NOMO-1 (cell line): Measurements from ENCODE around the gene CYP24A1.

Experiments used
- DNase-seq, 2 experiments: peaks; one replicate each; lab custom pipeline; 2025; ENCODE audit not compliant: unreplicated experiment in 2 of 2; lab: John Stamatoyannopoulos, UW

Gene CYP24A1

DNA sequence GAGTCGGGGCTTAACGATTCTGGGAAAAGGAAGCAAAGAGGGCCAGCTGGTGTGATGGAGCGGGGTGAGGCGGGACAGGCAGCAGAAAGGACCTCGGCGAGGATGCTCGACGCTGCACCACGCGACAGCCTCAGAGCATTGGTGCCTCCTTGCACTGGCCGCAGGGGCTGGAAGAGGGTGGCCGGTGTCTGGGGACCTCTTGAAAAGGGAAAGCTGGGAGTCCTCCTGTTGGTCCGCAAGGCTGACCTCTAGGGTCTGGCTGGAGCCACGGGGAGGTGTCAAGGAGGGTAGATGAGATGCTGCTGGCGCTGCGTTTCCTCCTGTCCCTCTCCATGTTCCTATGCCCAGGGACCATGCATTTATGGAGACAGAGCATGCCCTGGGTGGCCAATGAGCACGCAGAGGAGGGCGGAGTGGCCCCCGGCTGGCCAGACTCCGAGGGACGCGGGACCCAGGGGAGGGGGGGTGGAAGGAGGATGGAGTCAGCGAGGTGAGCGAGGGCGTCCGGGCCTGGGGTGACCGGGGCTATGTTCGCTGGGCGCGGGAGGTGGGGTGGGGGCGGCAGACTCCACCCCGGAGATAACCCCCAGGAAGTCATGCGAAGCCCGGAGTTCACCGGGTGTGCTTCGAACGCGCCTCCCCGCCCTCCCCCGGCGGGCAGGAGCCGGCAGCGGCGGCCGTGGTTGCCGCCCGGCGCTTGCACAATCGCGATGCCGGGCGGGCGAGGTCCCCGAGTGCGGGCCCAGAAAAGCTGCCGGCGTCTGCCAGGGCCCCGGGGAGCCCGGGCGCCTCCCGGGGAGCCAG is at the start of gene CYP24A1:
Gene CYP24A1 (minus strand): TSS at position 334 of the 804 bp plus-strand sequence. CDS start 407 bp downstream, outside the sequence.
- peak; percentile 41 to 46 for DNase-seq

GRCh38 chr20:54223285-54223684 is 49.5 kb upstream of the CYP24A1 start:
- DNase-seq, result no peak

- DNase-seq, result no peak
Observed at GRCh38 chr20:54221996-54222890, 48.5 kb upstream of the CYP24A1 start.

GRCh38 chr20:54221353-54221752 is 47.6 kb upstream of the CYP24A1 start:
- DNase-seq, result peak in 1 of 2 experiments; percentile 26

DNA sequence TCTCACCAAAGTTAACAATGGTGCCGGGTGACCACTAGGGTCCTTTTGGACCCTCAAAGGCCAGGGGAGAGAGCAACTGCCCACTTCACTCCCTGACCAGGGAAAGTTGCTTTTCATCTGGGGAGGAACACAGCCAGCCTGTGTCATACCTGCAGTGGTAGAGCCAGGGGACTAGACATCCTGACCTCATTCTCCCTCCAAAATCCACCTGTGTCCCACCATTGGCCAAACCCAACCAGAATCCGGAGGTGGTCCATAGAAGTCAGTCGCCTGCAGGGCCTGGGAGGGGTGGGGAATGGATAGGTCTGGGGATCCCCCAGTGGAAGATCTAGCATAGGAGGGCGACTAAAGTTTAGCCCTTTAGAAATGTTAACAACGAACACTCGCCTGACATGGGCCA is 46.9 kb upstream of the CYP24A1 start:
- no peak for DNase-seq

DNA sequence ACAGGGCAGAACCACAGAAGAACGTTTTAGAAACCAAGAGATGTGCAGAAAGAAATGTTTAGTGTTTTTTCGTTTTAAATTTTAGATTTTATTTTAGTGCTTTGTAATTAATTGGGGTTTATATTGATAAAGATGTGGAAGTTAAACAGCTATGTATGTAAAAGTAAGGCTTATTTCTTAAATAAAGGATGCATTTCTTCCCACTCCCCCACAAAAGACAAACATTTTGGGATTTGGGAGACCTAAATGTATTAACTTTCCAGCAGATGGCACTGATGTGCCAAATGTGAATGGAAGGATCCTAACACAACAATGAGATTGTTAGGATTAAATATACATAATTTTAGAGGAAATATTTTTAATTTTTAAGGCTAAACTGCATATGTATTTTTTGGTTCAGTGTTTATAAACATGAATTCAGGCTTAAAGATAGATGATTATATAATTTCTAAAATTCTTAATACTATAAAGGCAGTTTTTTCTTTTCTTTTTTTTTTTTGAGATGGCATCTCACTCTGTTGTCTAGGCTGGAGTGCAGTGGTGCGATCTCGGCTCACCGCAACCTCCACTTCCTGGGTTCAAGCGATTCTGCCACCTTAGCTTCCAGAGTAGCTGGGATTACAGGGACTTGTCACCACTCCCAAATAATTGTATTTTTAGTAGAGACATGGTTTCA is 46.1 kb upstream of the CYP24A1 start:
- DNase-seq, result peak in 1 of 2 experiments; percentile 9

GRCh38 chr20:54218470-54218869 is 44.7 kb upstream of the CYP24A1 start:
- DNase-seq, result no peak

DNA sequence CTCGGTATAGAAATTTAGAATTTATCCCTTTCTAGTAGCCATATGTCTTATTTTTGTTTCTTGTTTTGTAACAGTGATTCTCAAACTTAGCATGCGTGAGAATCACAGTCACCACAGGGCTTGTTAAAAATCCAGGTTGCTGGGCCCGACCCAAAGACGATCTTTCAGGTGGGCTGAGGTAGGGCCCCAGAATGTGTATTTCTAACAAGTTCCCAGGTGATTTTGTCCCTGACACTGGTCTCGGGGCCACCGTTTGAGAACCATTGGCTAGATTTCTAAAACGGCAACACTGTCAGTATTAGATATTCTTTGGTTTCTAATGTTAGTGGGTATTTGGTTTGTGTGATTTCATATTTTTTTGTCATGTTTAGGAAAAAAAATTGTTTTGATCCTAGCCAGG is 44.0 kb upstream of the CYP24A1 start:
- DNase-seq, result no peak

- DNase-seq, result no peak
Observed at GRCh38 chr20:54215157-54215789, 41.5 kb upstream of the CYP24A1 start.

GRCh38 chr20:54214566-54214965 is 40.8 kb upstream of the CYP24A1 start:
- no peak for DNase-seq

DNA sequence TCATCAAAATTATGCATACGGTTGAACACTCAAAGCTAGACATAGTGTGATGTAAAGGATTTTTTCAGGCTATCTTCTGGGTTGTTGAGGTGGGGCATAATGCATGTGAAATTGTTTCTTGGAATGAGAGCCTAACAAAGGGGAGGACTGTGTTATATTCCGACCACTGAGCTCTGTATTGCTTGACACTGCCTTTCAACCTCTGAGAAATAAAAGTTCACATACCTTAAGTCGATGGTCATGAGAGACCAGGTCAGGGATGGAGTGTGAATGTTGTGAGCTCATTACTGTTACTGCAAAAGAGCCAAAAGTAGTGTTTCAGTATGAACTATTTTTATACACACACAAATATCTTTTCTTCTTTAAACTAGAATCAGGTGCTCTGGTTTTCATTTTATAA is 39.1 kb upstream of the CYP24A1 start:
- no peak for DNase-seq

GRCh38 chr20:54212226-54212625 is 38.4 kb upstream of the CYP24A1 start:
- no peak for DNase-seq

DNA sequence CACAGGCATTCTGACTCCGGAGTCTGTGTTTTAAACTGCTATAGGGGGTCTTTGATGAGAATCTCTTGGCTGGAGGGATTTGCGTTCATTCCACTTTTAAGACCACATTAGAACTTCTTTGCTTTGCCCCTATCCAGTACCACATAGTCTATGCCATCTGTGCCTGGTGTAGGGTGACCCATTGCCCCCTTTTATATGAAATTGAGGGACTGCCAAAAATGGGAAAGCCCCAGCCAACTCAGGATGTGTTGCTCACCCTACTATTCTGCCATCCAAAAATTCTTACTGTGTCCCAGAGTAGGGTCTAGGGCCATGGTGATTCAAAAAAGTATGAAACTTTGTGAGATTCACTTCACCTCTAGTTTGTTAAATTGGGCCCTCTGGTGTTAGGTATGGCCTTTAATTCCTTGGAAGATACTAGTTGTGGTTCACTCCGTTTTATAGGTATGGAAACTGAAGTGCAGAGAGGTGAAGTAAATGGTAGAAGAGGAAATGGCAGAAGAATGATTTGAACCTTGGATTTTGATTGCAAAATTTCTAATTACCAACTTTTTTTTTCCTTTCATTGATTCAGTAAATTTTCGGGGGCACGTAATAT is 35.5 kb upstream of the CYP24A1 start:
- no peak for DNase-seq

- no peak for DNase-seq
Observed at GRCh38 chr20:54208548-54209176, 34.9 kb upstream of the CYP24A1 start.

- DNase-seq, result peak; percentile 65 to 78
Observed at GRCh38 chr20:54207743-54208547, 34.2 kb upstream of the CYP24A1 start, which contains the start of gene PFDN4. Gene PFDN4 (plus strand): TSS chr20:54208087. CDS start chr20:54208101, 14 bp downstream.

DNA sequence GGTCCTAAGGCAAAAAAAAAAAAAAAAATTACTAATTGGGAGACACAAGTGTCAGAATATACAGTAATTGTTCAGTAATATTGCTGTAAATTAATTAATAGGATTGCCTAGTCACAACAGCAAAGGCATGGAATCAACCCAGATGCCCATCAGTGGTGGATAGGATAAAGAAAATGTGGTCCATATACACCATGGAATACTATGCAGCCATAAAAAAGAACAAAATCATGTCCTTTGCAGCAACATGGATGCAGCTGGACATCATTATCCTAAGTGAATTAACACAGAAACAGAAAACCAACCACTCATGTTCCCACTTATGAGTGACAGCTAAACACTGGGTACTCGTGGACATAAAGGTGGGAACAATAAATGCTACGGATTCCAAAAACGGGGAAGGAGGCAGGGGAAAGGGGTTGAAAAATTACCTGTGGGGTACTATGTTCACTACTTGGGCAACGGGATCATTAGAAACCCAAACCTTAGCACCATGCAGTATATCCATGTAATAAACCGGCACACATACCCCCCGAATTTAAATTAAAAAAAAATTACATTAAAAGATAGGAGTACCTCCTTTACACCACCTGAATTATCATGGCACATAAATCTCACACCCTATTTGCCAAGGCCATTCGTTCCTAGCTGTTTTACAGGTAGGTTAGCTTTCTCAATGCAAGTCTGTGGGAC is 33.4 kb upstream of the CYP24A1 start:
- no peak for DNase-seq

DNA sequence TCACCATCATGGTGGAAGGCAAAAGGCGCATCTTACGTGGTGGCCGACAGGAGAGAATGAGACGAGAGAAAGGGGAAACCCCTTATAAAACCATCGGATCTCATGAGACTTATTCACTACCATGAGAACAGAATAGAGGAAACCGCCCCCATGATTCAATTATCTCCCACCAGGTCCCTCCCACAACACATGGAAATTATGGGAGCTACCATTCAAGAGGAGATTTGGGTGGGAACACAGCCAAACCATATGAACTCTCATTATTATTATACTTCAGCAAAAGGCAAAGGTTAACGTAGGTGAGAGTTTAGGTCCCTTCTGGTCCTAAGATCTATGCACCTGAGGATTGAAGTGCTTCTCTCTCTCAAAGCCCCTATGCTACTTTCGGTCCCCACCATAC is 31.7 kb upstream of the CYP24A1 start:
- DNase-seq, result no peak

DNA sequence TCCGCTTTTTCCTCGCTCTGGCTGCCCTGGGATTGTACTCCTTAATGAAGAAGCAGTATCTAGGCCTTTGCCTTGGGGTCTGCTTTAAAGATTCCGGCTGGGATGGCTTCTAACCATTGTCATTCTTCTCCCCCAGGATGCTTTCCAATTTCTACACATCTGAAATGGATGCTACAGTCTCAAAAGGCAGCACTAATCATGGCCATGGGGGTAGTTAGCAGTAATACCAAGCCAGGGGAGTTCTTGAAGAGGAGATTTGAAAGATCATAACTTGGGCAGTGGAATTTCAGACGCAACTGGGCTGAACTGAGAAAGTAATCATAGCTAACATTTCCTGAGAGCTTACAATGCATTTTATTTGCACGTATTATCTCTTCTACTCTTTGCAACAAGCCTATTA is 30.7 kb upstream of the CYP24A1 start:
- no peak for DNase-seq
